Measurements from ENCODE around the gene HECW1. TPM values are rescaled to one million over a fixed set of nuclear protein-coding genes. Genes with fewer than 3 reads are reported as not detected.

Gene HECW1
- total and polyA plus RNA-seq, 2 of the 8 experiments (the other 6 are each of a cell fraction or from before 2014, with no cell fraction given) = 2.9 to 12.7 TPM

DNA sequence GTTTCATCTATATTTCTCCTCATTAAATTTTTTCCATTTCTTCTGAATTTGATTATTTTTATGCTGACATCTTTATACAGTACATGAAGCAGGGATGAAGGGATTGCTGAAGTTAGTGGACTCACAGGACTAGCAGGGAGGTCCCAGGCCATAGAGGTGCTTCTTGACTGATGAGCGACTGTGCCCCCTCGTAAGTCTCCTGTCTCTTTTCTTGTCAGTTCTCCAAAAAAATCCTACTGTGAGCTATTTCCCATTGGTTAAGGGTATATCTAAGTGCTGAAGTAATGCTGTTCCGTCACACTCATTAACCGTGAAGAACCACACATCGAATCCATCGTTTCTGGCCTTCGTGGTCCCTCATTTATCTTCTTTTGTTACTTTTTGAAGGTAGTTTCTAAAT, 27.7 kb downstream of the HECW1 start:
- H2BK12ac ChIP-seq (ENCODE audit: low read depth, low read length) = peak overlapping the region; percentile 99; the same call in 1 of the 2 replicates
- H3K56ac ChIP-seq (replicated peaks; ENCODE audit: insufficient read length, low read depth, low read length) = no peak overlapping the region
- no peak overlapping the region for H3K27ac ChIP-seq (ENCODE audit: low read depth, low read length)
- FAIRE-seq (peak; percentile 50), DNase-seq (ENCODE audit: low read depth in 1 of 2, low spot score in 2 of 2) (no peak)
- H2AK5ac ChIP-seq (ENCODE audit: low read depth, low read length) = peak overlapping the region; percentile 72; the same call in 1 of the 2 replicates
- no peaks in the 10 kb centered on the region for H4K20me1 ChIP-seq (replicated peaks in 1 of 2; ENCODE audit: control insufficient read depth in 1 of 2, insufficient read depth in 2 of 2, low read length in 2 of 2)
- H2BK20ac ChIP-seq (ENCODE audit: low read length) = peak overlapping the region; percentile 99; the same call in 1 of the 2 replicates
- CTCF ChIA-PET (ENCODE audit: partially characterized antibody) = interaction anchor here (1.0 to 1.4 kb wide), 3 partner anchors 33 to 152 kb away, joined by 3 to 4 read pairs (median 4); no protein-coding TSS in a partner anchor
- no peak overlapping the region for H3K14ac ChIP-seq (ENCODE audit: insufficient read length)
- H2AFZ ChIP-seq (ENCODE audit: low read length) = no peak overlapping the region
- no peaks in the 10 kb centered on the region for H3K23me2 ChIP-seq (ENCODE audit: low read depth, low read length)
- peaks cover 3 to 24% (median 10%) of the 10 kb centered on the region in 4 experiments; a peak in 6 of 7 replicates for H3K4me1 ChIP-seq (replicated peaks in 1 of 4; ENCODE audit: control insufficient read depth in 3 of 4, insufficient read depth in 4 of 4, low read length in 3 of 4)
- H3K4me3 ChIP-seq (ENCODE audit: extremely low read depth in 1 of 4, insufficient read depth in 2 of 4, low read depth in 3 of 4, low read length in 4 of 4) = no peak overlapping the region
- POLR2A ChIA-PET (ENCODE audit: partially characterized antibody) = interaction anchor here (0.6 to 1.4 kb wide), 2 partner anchors 32 to 734 kb away, joined by 3 to 4 read pairs; no protein-coding TSS in a partner anchor
- H3K18ac ChIP-seq (ENCODE audit: extremely low read depth, low read length) = no peak overlapping the region
- no peak overlapping the region for H3K4ac ChIP-seq (replicated peaks; ENCODE audit: insufficient read length, low read depth, low read length)
- no peak overlapping the region for H3K4me2 ChIP-seq (ENCODE audit: insufficient read depth in 1 of 2, low read depth in 2 of 2, low read length in 2 of 2)
- H2BK5ac ChIP-seq (ENCODE audit: low read depth, low read length) = peak overlapping the region; percentile 80; the same call in 1 of the 2 replicates
- H3K23ac ChIP-seq (ENCODE audit: insufficient read length) = no peak overlapping the region
- H3K79me2 ChIP-seq (ENCODE audit: control insufficient read depth in 1 of 2, insufficient read depth in 2 of 2, low read length in 2 of 2) = no peaks in the 10 kb centered on the region
- no peak overlapping the region for H3K9ac ChIP-seq (replicated peaks in 1 of 4; ENCODE audit: extremely low read depth in 1 of 4, low read depth in 3 of 4, low read length in 3 of 4)
- H2BK15ac ChIP-seq (ENCODE audit: low read length) = no peak overlapping the region
- H2BK120ac ChIP-seq (replicated peaks; ENCODE audit: low read depth, low read length) = peak overlapping the region; percentile 67
- no peaks in the 10 kb centered on the region for H3K27me3 ChIP-seq (replicated peaks in 1 of 4; ENCODE audit: control insufficient read depth in 3 of 4, extremely low read depth in 1 of 4, insufficient read depth in 3 of 4, low read length in 3 of 4)
- H3K9me3 ChIP-seq (ENCODE audit: insufficient read depth in 2 of 2, low read depth in 1 of 2, low read length in 1 of 2) = no peaks in the 10 kb centered on the region
- WGBS, 2 experiments (ENCODE audit: extremely low coverage in 1 of 2, insufficient coverage in 1 of 2, insufficient read length in 1 of 2, insufficient replicate concordance in 2 of 2, low coverage in 1 of 2, low lambda C conversion rate in 2 of 2, missing lambda C conversion rate in 1 of 2) = 86% methylated on average over 7 of the region's 7 CpGs; no CpG with 5 or more reads in 1 of the 2 experiments
- H3K79me1 ChIP-seq (ENCODE audit: low read depth, low read length) = peaks cover 2% of the 10 kb centered on the region; the same call in 1 of the 2 replicates
- no peak overlapping the region for H4K8ac ChIP-seq (ENCODE audit: extremely low read depth, insufficient read depth, low read length)
- no peaks in the 10 kb centered on the region for H3K36me3 ChIP-seq (ENCODE audit: control insufficient read depth in 2 of 4, insufficient read depth in 4 of 4, low read length in 3 of 4)
- H4K5ac ChIP-seq (ENCODE audit: insufficient read length, low read depth, low read length) = no peak overlapping the region
- H4K91ac ChIP-seq (replicated peaks; ENCODE audit: insufficient read length, low read length) = peak overlapping the region; percentile 81
- TF ChIP-seq CTBP2 (IDR thresholded peaks at IDR 0.05; ENCODE audit: borderline replicate concordance, insufficient read depth, insufficient read length, low read length) (no peak), BRCA1 (IDR thresholded peaks at IDR 0.05; ENCODE audit: low read depth, low read length) (no peak)

All from H1 (cell line).